Upper lobe of left lung (tissue), 6 donors: ENCODE results near the gene MAP3K12. TPM values are rescaled to one million over a fixed set of nuclear protein-coding genes. Genes with fewer than 3 reads are reported as not detected.
A peak's percentile ranks its signal among the peaks of the same experiment; 100 is the strongest.

Source experiments
- ATAC-seq, 2 donors: fragments of 200-7000 bp; cut with Tn5 transposase; one replicate each; pipeline ENCODE4 v1.9.1; 2022; ENCODE audit warnings: mild to moderate bottlenecking in 2 of 2, moderate library complexity in 2 of 2; ENCODE audit not compliant: low FRiP score in 2 of 2
- DNase-seq, 2 donors: peaks; one replicate each; pipeline ENCODE4 v3.0.0-alpha.2; 2019 to 2020
- H3K27ac ChIP-seq, 4 donors: fragments of 200-600 bp; sonication (generic); one replicate each; pipeline ENCODE4 v1.5.1; 2016 to 2019
- H3K27me3 ChIP-seq, 4 donors: fragments of 200-600 bp; sonication (generic); one replicate each; pipeline ENCODE4 v1.5.1; 2017 to 2019
- H3K36me3 ChIP-seq, 4 donors: fragments of 200-600 bp; sonication (generic); one replicate each; pipeline ENCODE4 v1.5.1; 2016 to 2019
- H3K4me1 ChIP-seq, 4 donors: fragments of 200-600 bp; sonication (generic); one replicate each; pipeline ENCODE4 v1.5.1; 2018 to 2019
- H3K4me3 ChIP-seq, 4 donors: fragments of 200-600 bp; sonication (generic); one replicate each; pipeline ENCODE4 v1.5.1; 2017 to 2019; ENCODE audit warnings: mild to moderate bottlenecking in 2 of 4, moderate library complexity in 1 of 4
- H3K9me3 ChIP-seq, 4 donors: fragments of 200-600 bp; sonication (generic); one replicate each; pipeline ENCODE4 v1.5.1; 2018 to 2019
- CTCF ChIP-seq, 6 experiments: fragments of 450-650 bp in 4 of 6; fragments of 200-600 bp in 2 of 6; sonication (generic) in 2 of 6; IDR thresholded peaks; one replicate each; pipeline ENCODE4 v1.5.1; 2016 to 2019; ENCODE audit warnings: antibody characterized with exemption in 6 of 6
- EP300 ChIP-seq, 4 donors: sonication (generic); formaldehyde crosslinking; IDR thresholded peaks; one replicate each; pipeline ENCODE4 v1.5.1; 2017; ENCODE audit warnings: antibody characterized with exemption in 4 of 4, control low read depth in 2 of 4
- POLR2A ChIP-seq, 4 donors: fragments of 450-650 bp; IDR thresholded peaks; one replicate each; pipeline ENCODE4 v1.5.1; 2016 to 2017; ENCODE audit warnings: antibody characterized with exemption in 4 of 4, mild to moderate bottlenecking in 2 of 4
- POLR2AphosphoS5 ChIP-seq, 2 donors: sonication (generic); formaldehyde crosslinking; IDR thresholded peaks; one replicate each; pipeline ENCODE4 v1.5.1; 2017; ENCODE audit warnings: antibody characterized with exemption in 2 of 2
- WGBS, 2 donors: methylation state at CpG; one replicate each; pipeline ENCODE4 v1.1.5; 2017 to 2018; 5-methylcytosine and 5-hydroxymethylcytosine counted together
- total RNA-seq, 6 donors: library from RNA; depleted of rRNA in 4 of 6; stranded (reverse); fragments of >200 nt in 4 of 6; gene quantifications; one replicate each; pipeline versions ENCODE4 v1.1.0 to v1.2.1, GENCODE V29; 2016 to 2021
- donor health status: DM: no; HTN: no; CAD: no; lungs with moderate emphysema.
- donor health status: DM: no; HTN: yes; CAD: no; lungs with severe emphysema.

The MAP3K12 gene
- total RNA-seq, 6 donors from 2014 or later, result 9.6 to 87.0 (median 17.4) TPM

GRCh38 chr12:53516758-53517455 lies 17.6 kb upstream of the MAP3K12 start:
- Histone ChIP-seq H3K27me3 (no peaks in the 10 kb centered on the region), H3K4me1 (peaks cover 0 to 31% (median 16%) of the 10 kb centered on the region in 4 donors), H3K9me3 (no peaks in the 10 kb centered on the region), H3K27ac (peak overlapping the region in 3 of 4 donors; percentile 25 to 59 (median 53)), H3K4me3 (no peak overlapping the region), H3K36me3 (peaks cover 22 to 99% (median 66%) of the 10 kb centered on the region in 4 donors)
- DNase-seq (no peak), ATAC-seq (no peak)
- no peak for TF ChIP-seq POLR2A (IDR thresholded peaks at IDR 0.05)
- no peak for TF ChIP-seq POLR2AphosphoS5 (IDR thresholded peaks at IDR 0.05)
- TF ChIP-seq CTCF (IDR thresholded peaks at IDR 0.05), result no peak
- TF ChIP-seq EP300 (IDR thresholded peaks at IDR 0.05), result no peak
- WGBS, 2 donors, result 82 to 88% methylated on average over 13 of the region's 13 CpGs

GRCh38 chr12:53515291-53515680 lies 16.0 kb upstream of the MAP3K12 start:
- Histone ChIP-seq H3K36me3 (peaks cover 12 to 99% (median 63%) of the 10 kb centered on the region in 4 donors), H3K4me3 (peak overlapping the region in 3 of 4 donors; percentile 12 to 39 (median 38)), H3K27me3 (no peaks in the 10 kb centered on the region), H3K4me1 (peaks cover 0 to 31% (median 16%) of the 10 kb centered on the region in 4 donors), H3K27ac (peak overlapping the region; percentile 34 to 59 (median 48)), H3K9me3 (no peaks in the 10 kb centered on the region)
- WGBS, 2 donors, result 57 to 62% methylated on average over 2 of the region's 2 CpGs
- ATAC-seq, result no peak
- no peak for DNase-seq
- no peak for TF ChIP-seq POLR2AphosphoS5 (IDR thresholded peaks at IDR 0.05)
- no peak for TF ChIP-seq EP300 (IDR thresholded peaks at IDR 0.05)
- TF ChIP-seq CTCF (IDR thresholded peaks at IDR 0.05), result no peak
- no peak for TF ChIP-seq POLR2A (IDR thresholded peaks at IDR 0.05)

GRCh38 chr12:53514628-53515290 lies 15.5 kb upstream of the MAP3K12 start:
- Histone ChIP-seq H3K4me1 (peaks cover 0 to 31% (median 16%) of the 10 kb centered on the region in 4 donors), H3K36me3 (peaks cover 12 to 96% (median 61%) of the 10 kb centered on the region in 4 donors), H3K27ac (peak overlapping the region; percentile 31 to 66 (median 62)), H3K9me3 (no peaks in the 10 kb centered on the region), H3K4me3 (peak overlapping the region in 3 of 4 donors; percentile 12 to 39 (median 38)), H3K27me3 (no peaks in the 10 kb centered on the region)
- no peak for DNase-seq
- 55 to 64% methylated on average over 6 of the region's 6 CpGs for WGBS, 2 donors
- ATAC-seq, result peak in 1 of 2 donors; percentile 49
- TF ChIP-seq POLR2A (IDR thresholded peaks at IDR 0.05), result peak in 1 of 4 donors; percentile 5
- TF ChIP-seq CTCF (IDR thresholded peaks at IDR 0.05), result no peak
- TF ChIP-seq EP300 (IDR thresholded peaks at IDR 0.05), result no peak
- no peak for TF ChIP-seq POLR2AphosphoS5 (IDR thresholded peaks at IDR 0.05)

GRCh38 chr12:53513712-53514410 lies 14.6 kb upstream of the MAP3K12 start:
- peaks cover 12 to 87% (median 57%) of the 10 kb centered on the region in 4 donors for H3K36me3 ChIP-seq
- H3K27ac ChIP-seq, result peak overlapping the region; percentile 31 to 66 (median 62)
- DNase-seq (peak in 1 of 2 donors; percentile 78), ATAC-seq (peak; percentile 40 to 80)
- no peaks in the 10 kb centered on the region for H3K27me3 ChIP-seq
- 54 to 68% methylated on average over 6 of the region's 6 CpGs for WGBS, 2 donors
- H3K9me3 ChIP-seq, result no peaks in the 10 kb centered on the region
- peak overlapping the region in 3 of 4 donors; percentile 12 to 39 (median 38) for H3K4me3 ChIP-seq
- TF ChIP-seq CTCF (IDR thresholded peaks at IDR 0.05), result no peak
- no peak for TF ChIP-seq EP300 (IDR thresholded peaks at IDR 0.05)
- TF ChIP-seq POLR2A (IDR thresholded peaks at IDR 0.05), result peak in 1 of 4 donors; percentile 61
- peaks cover 2 to 32% (median 17%) of the 10 kb centered on the region in 4 donors for H3K4me1 ChIP-seq
